Stimulated activated CD4-positive, alpha-beta T cell treated with anti-CD3 and anti-CD28 coated beads, TNF-alpha, amount 100 ng/mL, for 1 hour (primary cell): ENCODE data around the gene SYNGR3.

ENCODE experiments used
- DNase-seq, 3 donors: peaks; one replicate each; pipeline ENCODE4 v3.0.0-alpha.2; 2020; ENCODE audit warnings: low read depth in 3 of 3, low spot score in 1 of 3

The SYNGR3 gene

DNA sequence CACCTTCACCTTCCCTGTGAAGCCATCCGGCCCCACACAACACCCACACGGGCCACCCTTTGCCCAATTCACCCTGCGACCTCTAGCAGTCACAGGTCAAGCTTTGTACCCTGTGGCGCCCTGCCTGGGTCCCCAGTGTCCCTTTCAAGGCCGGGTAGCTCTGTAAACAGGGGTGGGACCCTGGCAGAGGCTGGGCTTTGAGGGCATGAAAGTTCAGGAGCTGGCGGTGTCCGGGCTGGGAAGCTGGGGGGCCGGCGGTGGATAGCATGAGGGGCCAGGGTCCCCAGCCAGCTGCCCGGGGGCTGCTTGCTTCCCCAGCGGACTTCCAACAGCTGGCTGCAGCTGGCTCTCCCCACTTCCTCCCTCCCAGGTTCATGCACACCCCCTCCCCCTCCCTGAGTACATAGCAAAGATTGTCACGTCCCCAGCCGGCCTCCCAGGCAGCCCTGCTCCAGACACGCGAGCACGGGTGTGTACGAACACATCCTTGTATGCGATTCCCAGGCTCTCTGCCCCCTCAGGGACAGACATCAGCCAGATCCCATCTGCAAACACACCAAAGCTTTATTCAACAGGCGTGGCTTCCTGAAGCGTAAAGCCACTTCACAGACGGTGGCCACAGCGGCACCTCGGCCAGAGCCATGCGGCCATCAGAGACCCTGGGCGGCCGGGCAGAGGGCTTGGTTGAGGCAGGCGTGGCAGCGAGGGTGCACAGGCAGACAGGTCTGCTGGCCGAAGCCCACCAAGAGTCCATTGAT is 49.7 kb downstream of the SYNGR3 start:
- DNase-seq, result no peak

DNA sequence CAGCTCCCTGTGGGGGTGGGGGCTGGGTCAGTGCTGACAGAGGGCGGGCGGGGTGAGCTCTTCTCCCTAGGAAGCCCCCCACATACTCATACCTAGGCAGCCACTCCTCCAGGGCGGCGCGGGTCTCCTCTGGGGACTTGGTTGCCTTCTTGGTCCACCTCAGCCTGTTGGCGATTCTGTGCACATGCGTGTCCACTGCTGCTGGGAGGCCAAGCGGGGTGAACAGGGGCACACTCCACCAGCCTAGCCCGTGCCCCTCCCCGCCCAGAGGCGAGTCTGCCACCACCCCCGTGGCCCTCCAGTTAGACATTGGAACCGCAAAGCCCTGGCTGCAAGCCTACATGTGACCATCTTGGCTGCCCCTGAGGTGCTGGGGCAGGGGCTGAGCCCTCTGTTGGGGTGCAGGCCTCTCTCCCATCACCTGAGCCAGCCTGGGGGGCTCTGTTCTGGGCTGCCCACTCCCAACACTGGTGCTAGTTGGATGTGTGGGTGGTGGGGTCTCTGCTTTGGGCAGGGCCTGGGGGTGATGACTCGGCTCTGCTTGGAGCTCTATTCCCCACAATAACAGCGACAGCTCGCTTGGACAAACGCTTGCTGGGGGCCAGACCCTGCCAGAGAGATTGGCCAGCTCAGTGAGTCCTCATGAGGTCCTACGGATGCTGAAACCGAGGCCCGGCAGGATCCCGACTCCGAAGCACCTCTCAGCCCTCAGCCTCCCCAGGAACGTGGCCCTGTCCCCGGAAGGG is 50.4 kb downstream of the SYNGR3 start:
- no peak for DNase-seq

DNA sequence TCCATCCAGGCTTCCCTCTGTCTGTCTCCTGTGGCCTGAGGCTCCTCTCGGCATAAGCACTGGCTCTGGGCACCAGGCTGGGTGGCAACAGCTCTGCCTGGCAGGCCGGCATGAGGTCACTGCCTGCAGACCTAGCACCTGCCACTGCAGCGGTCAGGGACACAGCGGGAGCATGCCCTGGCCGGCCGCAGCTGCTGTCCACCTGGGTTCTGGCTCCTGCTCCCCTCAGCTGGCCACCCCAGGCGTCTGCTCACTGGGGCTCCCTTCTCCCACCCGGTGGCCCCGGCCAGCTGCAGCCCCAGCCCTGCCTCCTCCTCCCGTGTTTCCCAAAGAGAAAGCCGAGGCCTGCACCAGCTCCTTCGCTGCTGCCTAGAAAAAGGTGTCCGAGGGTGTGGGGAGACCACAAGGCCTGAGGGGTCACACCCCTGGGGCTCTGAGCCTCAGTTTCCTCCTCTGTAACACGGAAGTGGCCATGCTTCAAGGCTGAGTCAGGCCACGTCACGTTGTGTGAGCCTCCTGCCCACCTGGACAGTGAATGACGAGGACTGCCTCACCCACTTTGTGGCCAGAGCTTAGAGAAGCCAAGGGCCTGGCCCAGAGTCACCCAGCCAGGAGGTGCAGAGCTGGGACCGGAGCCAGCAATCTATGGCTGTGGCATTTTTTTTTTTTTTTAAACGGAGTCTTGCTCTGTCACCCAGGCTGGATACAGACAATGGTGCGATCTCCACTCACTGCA is 51.2 kb downstream of the SYNGR3 start:
- no peak for DNase-seq

DNA sequence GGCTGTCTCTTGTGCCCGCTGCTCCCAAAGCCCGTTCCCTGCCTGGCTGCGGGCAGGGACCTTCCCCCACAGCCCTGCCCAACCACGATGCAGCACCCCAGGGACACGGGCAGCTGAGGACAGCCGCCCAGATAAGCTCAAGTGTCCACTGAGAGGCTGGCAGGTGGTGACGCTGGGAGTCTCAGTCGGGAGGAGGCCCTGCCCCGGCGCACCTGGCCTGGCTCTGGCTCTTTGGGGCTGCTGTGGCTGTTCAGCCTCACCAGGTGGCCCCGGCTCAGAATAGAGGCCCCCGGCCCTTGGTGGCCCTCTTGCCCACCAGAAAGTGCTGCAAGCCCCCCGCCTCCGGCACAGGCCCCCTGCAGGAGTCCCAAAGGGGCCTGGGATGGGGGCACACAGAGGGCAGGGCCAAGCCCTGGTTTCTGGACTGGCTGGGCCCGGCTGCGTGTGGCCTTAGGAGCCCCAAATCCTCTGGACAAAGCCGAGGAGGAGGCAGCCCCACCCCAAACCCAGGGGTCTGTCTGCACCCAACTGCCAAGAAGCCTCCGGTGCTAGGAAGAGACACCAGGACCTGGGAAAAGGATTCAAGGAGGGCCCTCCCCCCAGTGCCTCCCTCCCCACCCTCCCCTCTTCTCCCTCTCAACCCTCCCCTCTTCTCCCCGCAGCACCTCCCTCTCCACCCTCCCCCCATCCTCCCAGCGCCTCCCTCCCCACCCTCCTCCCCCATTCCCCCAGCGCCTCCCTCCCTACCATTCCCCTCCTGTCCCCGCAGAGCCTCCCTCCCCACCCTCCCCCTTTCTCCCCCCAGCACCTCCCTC is 52.6 kb downstream of the SYNGR3 start:
- no peak for DNase-seq

DNA sequence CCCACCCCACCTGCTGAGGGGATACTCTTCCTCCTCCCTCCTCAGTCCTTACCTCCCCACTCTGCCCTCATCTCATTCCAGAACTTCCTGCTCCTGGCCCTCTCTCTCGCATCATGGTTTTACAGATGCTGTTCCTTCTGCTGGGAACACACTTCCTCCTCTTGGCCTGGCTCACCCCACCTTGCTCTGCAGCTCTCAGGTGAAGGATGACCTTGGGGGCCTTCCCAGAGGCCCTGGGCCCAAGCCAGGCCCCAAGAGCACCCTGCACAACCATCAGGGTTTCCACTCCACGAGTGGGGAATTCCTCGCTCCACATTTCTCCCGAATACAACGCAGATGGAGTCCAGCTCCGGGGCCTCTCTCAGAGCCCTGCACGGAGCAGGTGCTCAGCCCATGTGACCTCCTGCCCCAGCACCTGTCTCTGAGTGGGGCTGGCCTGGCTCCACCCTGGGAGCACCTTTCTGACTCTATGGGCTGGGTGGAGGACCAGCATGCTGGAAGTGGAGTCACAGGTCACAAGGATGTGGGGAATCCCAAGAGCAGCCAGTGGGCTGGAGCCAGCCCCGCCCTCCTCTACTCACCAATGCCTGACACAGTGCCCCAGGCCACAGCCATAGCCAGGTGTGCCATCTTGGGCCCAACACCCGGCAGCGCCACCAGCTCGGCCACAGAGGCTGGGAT is 53.4 kb downstream of the SYNGR3 start:
- DNase-seq, result no peak
